Activated gamma-delta T cell treated with anti-CD3 and anti-CD28 coated beads, Interleukin-2, amount 50 U/mL, for 16 hours (primary cell): Measurements from ENCODE around the gene PDE9A.

ENCODE experiments used
- DNase-seq: peaks from one replicate; pipeline ENCODE4 v3.0.0-alpha.2; 2020; ENCODE audit warnings: low read depth

The PDE9A gene

DNA sequence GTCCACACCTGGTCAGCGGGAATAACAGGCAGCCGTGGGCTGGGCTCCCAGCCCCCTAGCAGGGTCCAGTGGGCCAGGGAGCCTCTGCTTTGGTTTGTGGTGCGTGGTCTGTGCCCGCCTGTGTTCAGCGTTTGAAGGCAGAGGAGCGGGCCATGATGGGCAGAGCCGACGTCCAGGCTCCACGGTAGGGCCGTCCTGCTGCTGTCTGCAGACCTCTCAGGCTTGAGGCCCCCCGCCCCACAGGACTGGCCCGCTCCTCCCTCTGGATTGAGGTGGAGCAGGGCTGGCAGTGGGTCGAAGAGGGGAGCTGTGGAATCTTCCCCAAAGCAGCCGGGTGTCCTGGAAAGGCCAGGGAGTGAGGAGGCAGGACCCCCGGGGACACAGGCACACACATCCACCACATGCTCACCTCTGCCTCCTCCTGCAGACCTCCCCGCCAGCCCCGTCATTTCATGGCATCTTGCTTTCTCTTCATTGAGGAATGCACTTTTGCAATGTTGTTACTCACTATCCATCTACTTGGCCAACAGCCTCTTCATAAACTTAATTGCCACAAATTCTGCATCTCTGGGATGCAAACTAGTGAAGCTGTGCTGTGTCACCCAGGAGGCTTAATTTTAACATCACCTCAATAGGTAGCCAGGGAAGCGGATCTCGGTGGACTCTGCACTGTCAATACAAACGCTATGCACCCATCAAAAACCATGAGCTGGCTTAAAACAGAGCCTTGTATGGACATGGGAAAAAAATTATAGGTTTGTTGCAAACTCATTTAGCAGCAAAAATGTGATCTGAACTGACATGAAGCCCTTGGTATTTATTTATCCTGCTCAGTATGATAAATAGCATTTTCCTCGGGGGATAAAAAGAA, 85.9 kb downstream of the PDE9A start:
- no peak for DNase-seq

DNA sequence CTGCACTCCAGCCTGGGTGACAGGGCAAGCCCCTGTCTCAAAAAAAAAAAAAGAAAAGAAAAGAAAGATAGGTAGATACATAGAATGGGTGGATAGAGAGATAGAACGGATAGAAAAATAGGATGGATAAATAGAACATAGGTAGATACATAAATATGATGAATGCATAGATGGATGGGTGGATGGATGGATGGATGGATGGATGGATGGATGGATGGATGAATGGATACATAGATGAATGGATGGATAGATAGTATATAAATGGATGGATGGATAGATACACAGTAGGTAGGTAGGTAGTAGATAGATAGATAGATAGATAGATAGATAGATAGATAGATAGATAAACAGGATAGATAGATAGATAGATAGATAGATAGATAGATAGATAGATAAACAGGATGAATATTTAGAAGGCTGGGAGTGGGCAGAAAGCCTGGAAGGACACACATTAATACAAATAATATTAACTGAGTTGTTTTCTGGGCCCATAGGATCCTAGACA, 87.0 kb downstream of the PDE9A start:
- no peak for DNase-seq

DNA sequence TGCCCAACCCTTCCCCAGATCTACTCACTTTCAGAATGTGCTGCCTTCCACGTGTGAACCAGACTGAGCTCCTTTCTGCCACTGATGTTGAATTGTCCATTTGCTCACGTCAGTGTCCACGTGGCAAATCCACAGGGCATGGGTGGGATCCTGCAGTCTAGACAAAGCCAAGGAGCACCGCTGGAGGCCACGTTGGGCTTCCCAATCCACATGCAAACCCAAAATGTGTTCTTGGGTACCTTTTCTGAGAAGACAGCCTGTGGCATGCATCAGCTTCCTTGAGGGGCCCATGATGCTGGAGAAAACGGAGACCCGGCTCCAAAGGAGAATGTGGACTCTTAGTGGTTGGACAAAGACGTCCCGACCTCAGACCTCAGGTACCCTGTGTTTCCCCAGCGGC, 87.6 kb downstream of the PDE9A start:
- no peak for DNase-seq

DNA sequence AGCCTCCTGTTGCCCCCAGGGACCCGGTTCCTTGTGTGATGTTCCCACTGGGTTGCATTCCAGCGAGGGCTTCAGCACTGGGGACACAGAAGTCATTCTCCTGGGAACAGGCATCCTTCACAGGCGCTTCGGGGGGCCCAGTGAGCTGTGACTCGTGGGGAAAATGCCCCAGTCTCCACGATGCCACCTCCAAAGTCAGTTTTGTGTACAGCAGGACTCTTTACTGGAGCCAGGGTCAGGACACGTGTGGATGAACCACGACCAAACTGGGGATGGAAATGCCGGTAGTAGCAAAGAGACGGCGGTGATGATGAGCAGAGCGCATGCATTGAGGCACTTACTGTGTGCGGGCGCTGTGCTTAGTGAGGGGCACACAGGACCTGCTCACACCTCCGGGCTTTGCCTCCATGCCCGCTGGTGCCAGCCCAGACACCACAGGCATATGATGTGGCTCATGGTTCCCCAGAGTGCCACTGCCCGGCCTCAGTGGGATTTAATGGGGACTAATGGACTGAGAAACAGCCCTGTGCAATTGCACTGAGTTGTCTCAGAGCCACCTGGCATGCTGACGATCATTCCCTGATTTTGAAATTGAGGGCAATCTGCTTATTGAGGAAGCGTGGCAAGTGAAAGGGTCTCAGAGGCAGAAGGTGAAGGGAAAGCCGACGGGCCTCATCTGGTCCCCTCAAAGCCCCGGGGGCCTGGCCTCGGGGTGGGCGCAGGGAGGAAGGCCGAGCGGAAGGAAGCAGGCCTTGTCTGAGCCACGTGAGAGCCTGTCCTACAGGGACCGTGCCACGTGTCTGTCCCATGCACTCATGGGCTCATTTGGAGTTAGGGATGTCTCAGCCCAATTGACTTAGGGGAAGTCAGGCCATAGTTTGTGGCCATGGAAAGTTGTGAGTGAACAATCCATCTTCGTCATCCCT, 91.4 kb downstream of the PDE9A start:
- no peak for DNase-seq

DNA sequence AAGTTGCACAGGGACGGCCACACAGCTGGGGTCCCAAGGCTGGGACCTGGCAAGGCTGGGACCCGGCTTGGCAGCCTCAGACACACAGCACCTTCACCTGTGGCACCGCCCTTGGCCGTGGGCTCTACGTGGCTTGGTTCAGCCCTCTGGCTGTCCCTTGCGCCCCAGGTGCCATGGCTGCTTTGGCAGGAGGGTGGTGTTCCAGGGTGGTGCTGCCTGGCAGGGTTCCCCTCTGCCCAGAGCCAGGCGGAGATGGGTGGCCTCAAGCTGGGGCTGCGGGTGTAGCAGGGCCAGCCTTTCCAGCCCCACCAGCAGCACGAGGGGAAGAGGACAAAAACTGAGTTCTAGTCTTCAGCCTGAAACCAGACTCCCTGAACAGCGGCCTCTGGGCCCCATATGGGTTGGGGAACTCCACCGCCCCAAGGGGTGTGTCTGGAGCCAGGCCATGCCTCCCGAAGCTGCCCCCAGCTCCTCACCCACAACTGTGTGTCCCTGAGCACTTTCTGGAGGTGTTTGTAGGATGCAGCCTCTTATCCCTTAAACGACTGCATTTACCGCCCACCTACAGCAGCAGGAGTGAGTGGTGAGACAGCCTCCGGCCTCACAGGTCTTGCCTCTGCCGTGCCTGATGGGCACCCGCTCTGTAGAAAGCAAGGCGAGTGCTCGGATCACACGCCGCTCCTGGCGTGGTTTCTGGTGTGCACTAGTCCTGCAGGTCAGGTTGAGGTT, 92.3 kb downstream of the PDE9A start:
- no peak for DNase-seq

DNA sequence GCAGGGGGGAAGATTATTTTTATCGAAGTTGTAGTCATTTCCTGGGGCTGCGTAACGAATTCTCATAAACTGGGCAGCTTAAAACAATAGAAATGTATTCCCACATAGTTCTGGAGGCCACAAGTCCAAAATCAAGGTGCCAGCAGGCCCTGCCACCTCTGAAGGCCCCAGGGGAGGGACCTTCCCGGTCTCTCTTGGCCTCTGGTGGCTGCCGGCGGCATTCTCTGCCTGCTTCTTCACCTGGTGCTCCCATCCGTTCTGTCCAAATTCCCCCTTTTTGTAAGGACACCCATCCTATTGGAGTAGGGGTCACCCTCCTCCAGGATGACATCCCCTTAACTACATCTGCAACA, 92.8 kb downstream of the PDE9A start:
- DNase-seq, result no peak

DNA sequence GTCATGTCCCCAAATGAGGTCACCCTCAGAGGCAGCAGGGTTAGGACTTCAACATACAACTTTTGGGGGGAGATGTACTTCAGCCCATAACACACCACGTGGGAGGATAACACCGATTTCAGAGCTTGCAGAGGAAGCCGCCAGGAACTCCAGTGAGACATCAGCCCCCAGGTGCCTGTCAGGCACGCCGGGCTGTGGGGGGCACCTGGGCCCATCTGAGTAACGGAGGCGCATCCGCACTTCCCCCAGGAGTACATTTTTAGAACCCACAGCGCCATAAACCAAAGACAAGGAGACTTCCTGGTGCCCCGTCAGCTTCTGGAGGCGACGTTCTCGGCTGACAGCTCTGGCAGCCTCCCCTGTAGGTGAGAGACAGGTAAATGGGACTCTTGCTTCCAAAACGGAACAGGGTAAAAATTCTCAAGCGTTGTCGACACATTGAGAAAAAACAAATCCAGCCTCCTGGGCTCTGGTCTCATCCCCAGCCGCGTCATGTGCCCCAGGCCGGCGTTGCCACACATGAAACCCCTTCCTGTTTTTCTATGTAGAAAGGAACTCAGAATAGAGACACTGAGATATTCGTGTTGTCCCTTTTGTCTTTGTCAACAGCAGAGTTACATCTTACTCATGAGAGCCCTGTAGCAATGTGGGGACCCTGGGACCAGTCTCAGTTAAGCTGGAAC, 93.3 kb downstream of the PDE9A start:
- DNase-seq, result peak; percentile 22

DNA sequence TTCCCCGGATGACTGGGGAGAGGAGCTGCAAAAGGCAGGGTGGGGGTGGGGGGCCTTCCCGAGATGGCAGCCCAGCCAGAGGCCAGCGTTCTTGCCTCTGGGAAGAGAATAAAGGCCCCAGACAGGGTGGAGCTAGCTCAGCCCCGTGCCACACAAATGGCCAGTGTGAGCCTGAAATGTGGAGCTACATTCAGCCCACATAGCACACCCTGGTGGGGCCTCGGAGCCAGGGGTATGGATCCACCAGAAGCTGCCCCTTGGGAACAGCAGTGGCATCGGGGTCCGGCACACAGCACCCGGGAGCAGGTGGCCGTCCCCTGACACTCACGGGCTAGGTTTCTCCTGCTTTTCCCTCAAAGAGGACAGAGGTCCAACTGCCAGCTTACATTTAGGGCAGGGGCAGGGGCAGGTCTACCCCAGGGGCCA, 93.9 kb downstream of the PDE9A start:
- DNase-seq, result no peak

DNA sequence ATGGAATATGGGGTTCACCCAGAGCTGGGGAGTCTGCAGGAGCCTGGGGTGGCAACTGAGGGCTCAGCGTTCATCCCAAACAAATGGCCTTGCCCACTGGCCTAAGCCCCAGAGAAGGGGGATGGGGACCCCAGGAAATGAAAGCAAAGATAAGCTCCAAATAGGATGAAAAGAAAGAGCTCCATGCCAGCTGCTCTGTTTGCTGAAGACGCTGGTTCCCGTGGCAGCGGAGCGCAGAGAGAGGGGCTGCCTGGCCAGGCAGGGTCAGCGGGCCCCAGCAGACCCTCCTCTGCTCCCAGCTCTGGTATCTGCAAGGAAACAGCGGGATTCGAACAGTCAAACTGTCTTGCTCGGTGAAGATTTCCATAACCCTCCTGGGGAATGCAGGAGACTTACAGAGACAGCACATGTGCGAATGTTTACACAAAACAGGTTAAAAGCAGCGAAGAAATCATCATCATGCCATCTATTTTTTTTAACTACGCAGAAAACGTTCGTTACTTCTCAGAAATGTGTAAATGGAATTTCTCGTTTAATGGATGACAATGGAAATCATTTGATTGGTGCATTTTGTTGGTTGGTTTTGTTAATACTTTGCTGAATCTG, 94.4 kb downstream of the PDE9A start:
- DNase-seq, result no peak

DNA sequence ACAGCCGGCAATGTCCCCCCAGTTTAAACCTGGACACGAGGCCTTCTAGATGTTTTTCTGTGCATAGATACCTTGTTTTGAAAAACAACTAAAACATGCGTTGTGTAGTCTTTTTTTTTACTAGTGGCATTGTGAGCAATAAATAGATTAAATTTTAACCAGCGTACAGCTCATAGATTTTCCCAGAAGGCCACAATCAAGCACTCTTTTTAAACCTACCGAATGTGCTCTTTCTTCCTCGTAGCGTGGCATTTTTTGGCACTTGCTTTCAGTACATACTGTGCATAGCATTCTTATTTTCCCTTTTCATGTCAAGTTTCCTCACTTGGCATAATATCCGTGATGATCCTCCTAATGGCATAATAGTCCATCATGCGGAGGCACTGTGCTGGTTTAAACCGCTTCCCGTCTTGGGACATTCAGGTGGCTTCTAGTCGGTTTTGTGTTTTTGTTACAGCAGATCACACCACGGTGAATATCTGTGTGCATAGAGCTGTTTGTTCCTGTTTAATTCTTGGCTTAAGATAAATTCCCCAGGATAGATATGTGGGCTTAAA, 95.3 kb downstream of the PDE9A start:
- DNase-seq, result no peak

DNA sequence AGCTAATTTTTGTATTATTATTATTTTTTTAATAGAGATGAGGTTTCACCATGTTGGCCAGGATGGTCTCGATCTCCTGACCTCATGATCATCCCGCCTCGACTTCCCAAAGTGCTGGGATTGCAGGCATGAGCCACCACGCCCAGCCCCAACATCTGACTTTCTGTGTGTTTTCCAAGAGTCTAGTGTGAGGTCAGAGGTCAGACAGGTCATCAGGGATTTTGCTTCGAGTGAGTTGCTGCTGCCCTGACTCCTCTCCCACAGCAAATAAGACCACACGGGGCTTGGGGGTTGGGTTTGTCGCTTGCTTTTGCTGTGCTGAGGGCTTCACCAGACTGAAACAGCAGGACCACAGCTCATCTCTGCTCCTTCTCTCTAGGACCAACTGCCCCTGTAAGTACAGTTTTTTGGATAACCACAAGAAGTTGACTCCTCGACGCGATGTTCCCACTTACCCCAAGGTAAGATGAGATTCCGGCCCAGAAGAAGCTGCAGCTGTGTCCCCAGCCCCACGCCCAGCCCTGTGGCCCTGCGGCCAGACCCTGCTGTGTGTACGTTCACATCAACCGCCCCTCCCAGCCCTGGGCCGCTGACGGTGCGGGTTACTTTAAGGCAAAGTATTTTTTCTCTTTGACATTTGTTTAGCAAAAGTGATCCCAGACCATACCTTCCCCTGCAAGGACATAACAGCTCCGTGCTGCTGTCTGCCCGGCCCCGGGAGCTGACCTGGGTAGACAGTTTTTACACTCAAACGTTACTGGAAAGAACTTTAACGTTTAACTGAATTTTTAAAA, 97.5 kb downstream of the PDE9A start:
- DNase-seq, result no peak

DNA sequence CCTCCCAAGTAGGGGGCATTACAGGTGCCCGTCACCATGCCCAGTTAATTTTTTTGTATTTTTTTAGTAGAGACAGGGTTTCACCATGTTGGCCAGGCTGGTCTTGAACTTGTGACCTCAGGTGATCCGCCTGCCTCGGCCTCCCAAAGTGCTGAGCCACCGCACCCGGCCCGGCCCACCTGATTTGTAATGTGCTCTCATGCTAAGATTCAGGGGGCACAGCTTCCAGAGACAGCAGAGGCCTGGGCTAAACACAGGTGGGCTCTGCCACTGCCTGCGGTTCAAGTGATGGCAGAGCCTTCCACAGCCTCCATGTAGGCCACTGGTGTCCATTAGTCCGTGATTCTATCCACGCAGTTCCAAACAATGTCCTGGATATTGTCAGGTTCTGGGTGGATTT, 98.4 kb downstream of the PDE9A start:
- DNase-seq, result no peak

DNA sequence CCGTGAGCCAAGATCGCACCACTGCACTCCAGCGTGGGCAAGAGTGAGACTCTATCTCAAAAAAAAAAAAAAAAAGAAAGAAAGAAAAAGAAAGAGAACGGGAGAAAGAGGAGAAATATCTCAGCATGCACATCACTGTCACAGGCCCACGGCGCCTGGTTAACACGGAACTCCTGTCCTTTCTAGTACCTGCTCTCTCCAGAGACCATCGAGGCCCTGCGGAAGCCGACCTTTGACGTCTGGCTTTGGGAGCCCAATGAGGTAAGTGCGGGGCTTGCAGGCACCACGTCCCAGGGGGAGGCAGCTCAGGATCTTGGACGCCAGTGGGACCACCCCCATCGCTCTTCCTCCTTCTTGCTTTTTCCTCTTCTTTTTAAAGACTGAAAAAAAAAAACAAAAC, 100.4 kb downstream of the PDE9A start:
- no peak for DNase-seq

DNA sequence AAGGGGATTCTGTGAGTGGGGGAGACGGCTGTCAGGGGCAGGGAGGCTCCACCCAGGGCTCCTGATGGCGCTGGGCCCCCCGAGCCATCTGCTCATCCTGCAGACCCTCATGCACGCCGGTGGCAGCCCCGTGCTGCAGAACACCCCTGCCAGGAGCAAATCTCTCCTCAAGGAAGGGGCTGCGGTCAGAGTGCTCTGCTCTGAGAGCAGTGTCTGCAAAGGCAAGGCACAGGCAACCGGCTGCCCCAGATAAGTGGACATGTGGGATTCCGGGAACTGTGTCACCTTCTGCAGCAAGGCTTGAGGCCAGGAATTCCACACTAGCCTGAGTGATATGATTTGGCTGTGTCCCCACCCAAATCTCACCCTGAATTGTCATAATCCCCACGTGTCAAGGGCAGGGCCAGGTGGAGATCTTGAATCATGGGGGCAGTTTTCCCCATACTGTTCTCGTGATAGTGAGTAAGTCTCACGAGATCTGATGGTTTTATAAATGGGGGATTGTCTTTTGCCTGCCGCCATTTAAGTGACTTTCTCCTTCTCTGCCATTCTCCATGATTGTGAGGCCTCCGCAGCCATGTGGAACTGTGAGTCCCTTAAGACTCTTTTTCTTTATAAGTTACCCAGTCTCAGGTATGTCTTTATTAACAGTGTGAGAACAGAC, 101.0 kb downstream of the PDE9A start:
- no peak for DNase-seq

DNA sequence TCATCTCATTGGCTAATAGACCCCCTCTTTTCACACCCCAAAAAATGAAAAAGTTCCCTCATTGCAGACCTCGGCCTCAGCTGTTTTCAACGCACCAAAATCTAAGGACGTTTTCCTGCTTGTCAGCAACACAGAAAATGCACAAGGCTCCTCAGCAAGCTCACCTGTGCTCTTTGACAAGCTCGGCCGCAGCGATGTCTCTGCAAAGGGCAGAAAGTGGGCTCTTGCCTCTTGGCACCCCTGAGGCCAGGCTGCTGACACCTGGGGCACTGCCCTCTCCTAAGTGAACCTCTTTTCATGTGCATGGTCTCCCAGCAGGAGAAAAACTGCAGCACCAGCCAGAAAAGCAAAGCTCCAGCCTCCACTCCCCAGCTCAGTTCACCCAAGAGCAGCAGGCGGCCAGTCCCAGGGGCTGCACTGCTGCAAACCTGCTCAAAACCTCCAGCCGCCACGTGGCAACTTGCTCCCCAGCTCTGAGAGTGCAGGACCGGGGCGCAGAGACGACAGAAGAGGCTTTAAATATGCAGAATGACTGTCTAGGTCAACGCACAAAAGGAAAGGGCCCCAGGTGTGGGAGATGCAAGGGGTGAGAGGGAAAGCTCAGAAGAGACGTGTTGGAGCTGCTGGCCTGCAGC, 101.7 kb downstream of the PDE9A start:
- no peak for DNase-seq

DNA sequence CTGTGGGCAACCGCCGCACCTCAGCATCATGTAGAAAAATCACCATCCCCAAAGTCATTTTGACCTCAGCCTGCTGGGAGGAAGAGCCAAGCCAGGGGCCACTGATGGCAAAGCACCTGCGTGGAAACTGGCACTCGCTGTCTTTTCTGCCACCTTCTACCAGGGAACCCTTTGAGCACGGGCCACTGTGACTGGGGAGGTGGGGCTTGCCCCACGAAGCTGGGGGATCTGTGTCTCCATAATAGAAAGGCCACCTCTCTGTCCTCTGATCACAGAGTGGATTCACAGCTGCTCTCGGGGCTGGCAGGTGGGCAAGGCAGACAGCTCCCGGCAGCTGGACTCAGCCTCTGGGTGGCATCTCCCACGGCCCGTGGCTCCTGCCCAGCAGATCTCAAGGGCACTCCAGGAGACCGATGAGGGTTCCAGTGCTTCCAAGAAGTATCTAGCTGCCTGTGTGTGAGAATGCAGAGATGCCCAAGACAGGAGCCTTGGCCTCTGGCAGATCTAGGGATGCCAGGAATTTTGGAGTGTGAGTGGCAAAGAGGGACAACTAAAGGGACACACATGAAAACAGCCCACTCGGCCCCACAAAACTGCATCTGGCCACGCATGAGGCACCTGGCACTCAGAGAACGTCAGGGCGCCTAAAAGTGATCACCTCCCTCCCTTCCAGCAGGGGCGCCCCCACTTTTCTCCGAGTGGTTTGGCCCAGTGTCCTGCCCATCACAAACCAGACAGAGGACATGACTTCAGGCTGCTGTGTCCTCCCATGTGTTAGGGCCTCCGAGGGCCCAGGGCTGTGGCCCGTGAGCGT, 102.6 kb downstream of the PDE9A start:
- DNase-seq, result no peak

DNA sequence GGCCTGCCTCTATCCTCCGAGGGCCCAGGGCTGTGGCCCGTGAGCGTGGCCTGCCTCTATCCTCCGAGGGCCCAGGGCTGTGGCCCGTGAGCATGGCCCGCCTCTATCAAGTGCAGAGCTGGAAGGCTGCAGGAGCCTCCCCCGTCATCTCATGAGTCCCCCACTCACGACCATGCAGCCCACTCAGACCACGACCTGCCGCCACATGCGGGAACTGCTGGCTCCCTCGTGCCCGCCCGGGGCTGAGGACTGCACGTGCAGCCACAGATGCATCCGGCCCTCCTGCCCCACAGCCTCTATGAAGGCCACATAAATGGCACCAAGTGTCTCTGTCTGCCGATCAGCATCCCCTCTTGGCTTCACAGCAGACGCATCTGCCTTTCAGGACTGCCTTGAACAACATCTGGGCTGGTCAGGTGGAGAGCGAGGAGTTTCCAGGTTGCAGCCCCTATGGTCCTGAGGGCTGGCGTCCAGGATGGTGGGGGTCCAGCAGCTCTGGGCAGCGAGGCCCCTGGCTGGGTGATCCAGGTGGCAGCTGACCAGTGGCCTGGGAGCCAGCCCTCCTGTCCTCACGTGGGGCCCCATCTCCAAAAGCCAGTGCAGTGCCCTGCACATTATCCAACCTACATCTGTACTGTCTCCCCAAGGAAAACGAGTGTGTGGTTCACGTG, 103.3 kb downstream of the PDE9A start:
- DNase-seq, result no peak

DNA sequence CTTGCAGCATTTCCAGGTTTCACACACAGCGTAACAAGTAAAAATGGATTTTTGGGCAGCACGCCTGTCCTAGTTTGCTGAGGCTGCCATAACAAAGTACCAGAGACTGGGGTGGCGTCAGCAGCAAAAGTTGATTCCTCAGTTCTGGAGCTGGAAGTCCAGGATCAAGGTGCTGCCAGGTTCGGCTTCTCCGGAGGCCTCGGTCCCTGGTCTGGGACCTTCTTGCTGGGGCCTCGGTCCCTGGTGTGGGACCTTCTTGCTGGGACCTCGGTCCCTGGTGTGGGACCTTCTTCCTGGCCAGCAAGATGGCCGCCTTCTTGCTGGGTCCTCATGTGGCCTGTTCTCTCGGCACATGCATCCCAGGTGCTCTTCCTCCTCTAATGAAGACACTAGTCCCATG, 104.0 kb downstream of the PDE9A start:
- DNase-seq, result no peak
